MM.1S (cell line): ENCODE measurements around the gene SORBS2.

Source experiments
- DNase-seq: peaks from one replicate; pipeline ENCODE4 v3.0.0-alpha.2; 2015
- H2AFZ ChIP-seq: fragments of 300-600 bp; sonication (generic); 2 replicates; pipeline ENCODE4 v1.6.0; 2016; ENCODE audit warnings: antibody characterized with exemption, low read length
- H3F3A ChIP-seq: fragments of 300-600 bp; sonication (generic); 2 replicates; pipeline ENCODE4 v1.6.1; 2016; ENCODE audit warnings: mild to moderate bottlenecking, antibody characterized with exemption, low read length, moderate library complexity, mixed read lengths; ENCODE audit not compliant: insufficient read depth
- H3K27ac ChIP-seq: fragments of 300-600 bp; sonication (generic); 2 replicates; pipeline ENCODE4 v1.5.1; 2016; ENCODE audit warnings: mild to moderate bottlenecking, low read length
- H3K27me3 ChIP-seq: fragments of 300-600 bp; sonication (generic); replicated peaks from 2 replicates; pipeline ENCODE4 v1.6.0; 2016; ENCODE audit warnings: low read length; ENCODE audit not compliant: insufficient read depth
- H3K36me3 ChIP-seq: fragments of 300-600 bp; sonication (generic); replicated peaks from 2 replicates; pipeline ENCODE4 v1.6.1; 2016; ENCODE audit warnings: mild to moderate bottlenecking, low read length, mixed read lengths; ENCODE audit not compliant: insufficient read depth
- H3K4me1 ChIP-seq: fragments of 300-600 bp; sonication (generic); 2 replicates; pipeline ENCODE4 v1.6.1; 2016; ENCODE audit warnings: low read length, mixed read lengths
- H3K4me2 ChIP-seq: fragments of 300-600 bp; sonication (generic); 2 replicates; pipeline ENCODE4 v1.6.0; 2016; ENCODE audit warnings: low read depth, low read length
- H3K4me3 ChIP-seq: fragments of 300-600 bp; sonication (generic); 2 replicates; pipeline ENCODE4 v1.5.1; 2016; ENCODE audit warnings: low read length, mixed read lengths
- H3K79me2 ChIP-seq: fragments of 300-600 bp; sonication (generic); 2 replicates; pipeline ENCODE4 v1.6.1; 2016; ENCODE audit warnings: mixed run types, low read length, mixed read lengths
- H3K9ac ChIP-seq: fragments of 300-600 bp; sonication (generic); 2 replicates; pipeline ENCODE4 v1.6.1; 2016; ENCODE audit warnings: low read length, mixed read lengths
- H3K9me2 ChIP-seq: fragments of 300-600 bp; sonication (generic); replicated peaks from 2 replicates; pipeline ENCODE4 v1.6.1; 2016; ENCODE audit warnings: mild to moderate bottlenecking, low read length, mixed read lengths; ENCODE audit not compliant: insufficient read depth
- H3K9me3 ChIP-seq: fragments of 300-600 bp; sonication (generic); replicated peaks from 2 replicates; pipeline ENCODE4 v1.6.1; 2016; ENCODE audit warnings: mild to moderate bottlenecking, low read length, mixed read lengths; ENCODE audit not compliant: insufficient read depth
- H4K20me1 ChIP-seq: fragments of 300-600 bp; sonication (generic); 2 replicates; pipeline ENCODE4 v1.6.1; 2016; ENCODE audit warnings: mild to moderate bottlenecking, low read length, moderate library complexity, mixed read lengths; ENCODE audit not compliant: insufficient read depth
- CTCF ChIP-seq: fragments of 300-600 bp; sonication (generic); IDR thresholded peaks from 2 replicates; pipeline ENCODE4 v1.5.1; 2016; ENCODE audit warnings: antibody characterized with exemption, low read length, mixed read lengths
- EZH2 ChIP-seq: fragments of 300-600 bp; sonication (generic); optimal IDR thresholded peaks from 2 replicates; pipeline ENCODE3; 2017; ENCODE audit warnings: low read depth, mild to moderate bottlenecking, antibody characterized with exemption, low read length, mixed read lengths
- EZH2phosphoT487 ChIP-seq: fragments of 300-600 bp; sonication (generic); IDR thresholded peaks from 2 replicates; pipeline ENCODE4 v1.6.1; 2018; ENCODE audit warnings: antibody characterized with exemption, low read length

The SORBS2 gene

GRCh38 chr4:185836241-185837084 is 24.5 kb upstream of the SORBS2 start:
- Histone ChIP-seq H3F3A (no peaks in the 10 kb centered on the region), H3K9me2 (no peaks in the 10 kb centered on the region), H3K4me3 (no peak overlapping the region), H3K4me1 (no peaks in the 10 kb centered on the region), H3K9me3 (no peaks in the 10 kb centered on the region), H3K27me3 (no peaks in the 10 kb centered on the region), H3K27ac (no peak overlapping the region), H3K79me2 (no peaks in the 10 kb centered on the region), H3K36me3 (no peaks in the 10 kb centered on the region), H3K9ac (no peak overlapping the region), H2AFZ (no peak overlapping the region), H3K4me2 (no peak overlapping the region), H4K20me1 (no peaks in the 10 kb centered on the region)
- DNase-seq: no peak
- TF ChIP-seq EZH2 (no peak), CTCF (no peak), EZH2phosphoT487 (no peak)

- no peak overlapping the region for H2AFZ ChIP-seq
- H3K9me2 ChIP-seq: no peaks in the 10 kb centered on the region
- no peaks in the 10 kb centered on the region for H3K4me1 ChIP-seq
- no peaks in the 10 kb centered on the region for H3K27me3 ChIP-seq
- H4K20me1 ChIP-seq: no peaks in the 10 kb centered on the region
- DNase-seq: no peak
- no peaks in the 10 kb centered on the region for H3K9me3 ChIP-seq
- H3K9ac ChIP-seq: no peak overlapping the region
- H3K4me3 ChIP-seq: no peak overlapping the region
- no peak for TF ChIP-seq EZH2phosphoT487
- TF ChIP-seq EZH2: no peak
- TF ChIP-seq CTCF: no peak
- no peak overlapping the region for H3K4me2 ChIP-seq
- H3K79me2 ChIP-seq: no peaks in the 10 kb centered on the region
- H3K36me3 ChIP-seq: no peaks in the 10 kb centered on the region
- H3K27ac ChIP-seq: no peak overlapping the region
- H3F3A ChIP-seq: no peaks in the 10 kb centered on the region
Observed at GRCh38 chr4:185835814-185836213, 23.8 kb upstream of the SORBS2 start.

GRCh38 chr4:185835336-185835735 is 23.3 kb upstream of the SORBS2 start:
- no peaks in the 10 kb centered on the region for H3K9me2 ChIP-seq
- H3K27me3 ChIP-seq: no peaks in the 10 kb centered on the region
- no peak overlapping the region for H3K27ac ChIP-seq
- no peak overlapping the region for H3K4me3 ChIP-seq
- H4K20me1 ChIP-seq: no peaks in the 10 kb centered on the region
- no peaks in the 10 kb centered on the region for H3K4me1 ChIP-seq
- H3K9ac ChIP-seq: no peak overlapping the region
- H2AFZ ChIP-seq: no peak overlapping the region
- H3K4me2 ChIP-seq: no peak overlapping the region
- no peak for DNase-seq
- no peaks in the 10 kb centered on the region for H3K9me3 ChIP-seq
- no peaks in the 10 kb centered on the region for H3K79me2 ChIP-seq
- no peaks in the 10 kb centered on the region for H3F3A ChIP-seq
- no peaks in the 10 kb centered on the region for H3K36me3 ChIP-seq
- no peak for TF ChIP-seq EZH2phosphoT487
- TF ChIP-seq CTCF: no peak
